Ishikawa (cell line): ENCODE measurements around the gene PLXNA2.

Source experiments
- CEBPB ChIP-seq: IDR thresholded peaks from 2 replicates; pipeline ENCODE4 v1.6.1; 2012
- REST ChIP-seq: IDR thresholded peaks from 2 replicates; pipeline ENCODE4 v1.6.1; 2012; ENCODE audit warnings: low read depth, mild to moderate bottlenecking
- TF ChIP-seq, protein P1 (sequence below): IDR thresholded peaks from 2 replicates; pipeline ENCODE4 v1.6.1; 2012

GRCh38 chr1:208149776-208150514 lies 94.2 kb downstream of the PLXNA2 start:
- TF ChIP-seq, protein P1, sequence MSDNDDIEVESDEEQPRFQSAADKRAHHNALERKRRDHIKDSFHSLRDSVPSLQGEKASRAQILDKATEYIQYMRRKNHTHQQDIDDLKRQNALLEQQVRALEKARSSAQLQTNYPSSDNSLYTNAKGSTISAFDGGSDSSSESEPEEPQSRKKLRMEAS = no peak
- TF ChIP-seq REST (no peak), CEBPB (no peak)
